ENCODE measurements around the gene NXPE4.
"Not testable (repeated sequence)": the region's sequence is repeated elsewhere in the genome, so short reads cannot be mapped to it uniquely, and the experiment has no call there.

The NXPE4 gene
- total RNA-seq = 0 reads per million in 2 donors

GRCh38 chr11:114595571-114595970 lies at the start of gene NXPE4:
Gene NXPE4, minus strand, starts transcription at chr11:114595786. Its CDS starts 1,027 bp downstream, at chr11:114594759.
- DNase-seq = no peak

GRCh38 chr11:114639440-114639839 lies 43.9 kb upstream of the NXPE4 start:
- not testable (repeated sequence) for DNase-seq

GRCh38 chr11:114631445-114631965 lies 35.9 kb upstream of the NXPE4 start:
- DNase-seq = not testable (repeated sequence)

- DNase-seq = no peak
Observed at GRCh38 chr11:114625294-114625693, 29.7 kb upstream of the NXPE4 start.

- DNase-seq = no peak
Observed at GRCh38 chr11:114624455-114625207, 29.0 kb upstream of the NXPE4 start.

- no peak for DNase-seq
Observed at GRCh38 chr11:114623720-114624119, 28.1 kb upstream of the NXPE4 start.

GRCh38 chr11:114622858-114623257 lies 27.3 kb upstream of the NXPE4 start:
- no peak for DNase-seq

GRCh38 chr11:114621950-114622809 lies 26.6 kb upstream of the NXPE4 start:
- DNase-seq = no peak

- no peak for DNase-seq
Observed at GRCh38 chr11:114621072-114621471, 25.5 kb upstream of the NXPE4 start.

GRCh38 chr11:114619659-114620173 lies 24.1 kb upstream of the NXPE4 start:
- DNase-seq = no peak

- no peak for DNase-seq
Observed at GRCh38 chr11:114618139-114618538, 22.6 kb upstream of the NXPE4 start.

GRCh38 chr11:114617157-114618124 lies 21.9 kb upstream of the NXPE4 start:
- DNase-seq = no peak

GRCh38 chr11:114616516-114616915 lies 20.9 kb upstream of the NXPE4 start:
- no peak for DNase-seq

- no peak for DNase-seq
Observed at GRCh38 chr11:114615448-114616361, 20.1 kb upstream of the NXPE4 start.

GRCh38 chr11:114614127-114614720 lies 18.6 kb upstream of the NXPE4 start:
- no peak for DNase-seq

- DNase-seq = not testable (repeated sequence)
Observed at GRCh38 chr11:114613094-114613493, 17.5 kb upstream of the NXPE4 start.

- DNase-seq = no peak
Observed at GRCh38 chr11:114612686-114613085, 17.1 kb upstream of the NXPE4 start.

GRCh38 chr11:114612199-114612598 lies 16.6 kb upstream of the NXPE4 start:
- not testable (repeated sequence) for DNase-seq

- no peak for DNase-seq
Observed at GRCh38 chr11:114610984-114611944, 15.7 kb upstream of the NXPE4 start.
